Astrocyte (in vitro differentiated cells and primary cell): ENCODE measurements around the gene DMXL1.

Experiments used
- EZH2 ChIP-seq: IDR thresholded peaks from 2 replicates; pipeline ENCODE4 v1.6.1; 2012; ENCODE audit warnings: mild to moderate bottlenecking, low read length, inconsistent platforms; ENCODE audit not compliant: insufficient read depth
- TF ChIP-seq, protein P1 (sequence below): IDR thresholded peaks from 2 replicates; pipeline ENCODE4 v1.5.1; 2011; ENCODE audit warnings: low read depth, mild to moderate bottlenecking, inconsistent platforms, low read length, moderate library complexity; ENCODE audit not compliant: insufficient read depth

GRCh38 chr5:119078071-119078846, 7.4 kb downstream of the DMXL1 start:
- TF ChIP-seq, protein P1, sequence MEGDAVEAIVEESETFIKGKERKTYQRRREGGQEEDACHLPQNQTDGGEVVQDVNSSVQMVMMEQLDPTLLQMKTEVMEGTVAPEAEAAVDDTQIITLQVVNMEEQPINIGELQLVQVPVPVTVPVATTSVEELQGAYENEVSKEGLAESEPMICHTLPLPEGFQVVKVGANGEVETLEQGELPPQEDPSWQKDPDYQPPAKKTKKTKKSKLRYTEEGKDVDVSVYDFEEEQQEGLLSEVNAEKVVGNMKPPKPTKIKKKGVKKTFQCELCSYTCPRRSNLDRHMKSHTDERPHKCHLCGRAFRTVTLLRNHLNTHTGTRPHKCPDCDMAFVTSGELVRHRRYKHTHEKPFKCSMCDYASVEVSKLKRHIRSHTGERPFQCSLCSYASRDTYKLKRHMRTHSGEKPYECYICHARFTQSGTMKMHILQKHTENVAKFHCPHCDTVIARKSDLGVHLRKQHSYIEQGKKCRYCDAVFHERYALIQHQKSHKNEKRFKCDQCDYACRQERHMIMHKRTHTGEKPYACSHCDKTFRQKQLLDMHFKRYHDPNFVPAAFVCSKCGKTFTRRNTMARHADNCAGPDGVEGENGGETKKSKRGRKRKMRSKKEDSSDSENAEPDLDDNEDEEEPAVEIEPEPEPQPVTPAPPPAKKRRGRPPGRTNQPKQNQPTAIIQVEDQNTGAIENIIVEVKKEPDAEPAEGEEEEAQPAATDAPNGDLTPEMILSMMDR: no peak
- no peak for TF ChIP-seq EZH2
